A204.1 (cell line): ENCODE measurements around the gene ALKBH3.

Experiments used
- FAIRE-seq: peaks from 2 replicates; lab custom pipeline; 2012; peaks lifted over from hg19 to GRCh38; lab: Jason Lieb, UNC

The ALKBH3 gene

DNA sequence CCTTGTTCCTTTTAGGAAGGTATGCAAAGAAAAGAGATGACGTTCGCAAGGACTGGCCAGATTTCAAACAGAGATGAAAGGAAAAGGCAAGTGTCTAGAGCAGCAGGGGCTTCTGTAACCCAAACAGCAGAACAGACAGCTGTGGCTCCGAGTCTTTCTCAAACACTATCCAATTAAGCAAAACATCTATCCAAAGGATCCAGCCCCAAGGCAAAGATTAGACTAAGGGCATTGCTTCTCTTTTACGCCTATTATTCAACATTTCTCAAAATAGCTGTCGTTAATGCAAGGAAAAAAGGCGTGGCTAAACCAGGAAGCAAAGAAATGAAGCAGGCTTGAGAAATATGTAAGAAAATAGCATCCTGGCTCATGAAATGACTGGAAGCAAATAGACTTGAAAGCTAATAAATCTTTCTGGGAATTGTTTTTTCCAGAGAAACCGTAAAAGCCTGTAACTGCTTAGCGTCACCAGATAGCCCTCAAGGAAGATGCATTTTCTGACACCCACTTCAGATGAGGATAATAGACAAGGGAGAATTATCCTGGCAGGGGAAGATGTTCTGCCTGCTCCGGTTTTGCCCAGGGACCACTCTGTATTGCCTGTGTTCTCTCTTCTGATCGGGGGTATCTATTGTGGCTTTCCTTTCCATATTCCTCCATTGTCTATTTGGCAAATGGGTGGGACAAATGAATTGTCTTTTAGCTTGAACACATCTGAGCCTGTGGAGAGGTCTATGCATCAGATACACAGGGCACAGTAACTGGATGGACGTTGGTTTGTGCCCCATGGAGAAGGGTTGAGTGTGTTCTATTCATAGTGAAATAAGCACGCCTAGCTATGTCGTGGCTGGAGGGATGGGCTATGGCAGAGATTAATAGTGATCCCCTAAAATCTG is 82.0 kb downstream of the ALKBH3 start:
- no peak for FAIRE-seq

DNA sequence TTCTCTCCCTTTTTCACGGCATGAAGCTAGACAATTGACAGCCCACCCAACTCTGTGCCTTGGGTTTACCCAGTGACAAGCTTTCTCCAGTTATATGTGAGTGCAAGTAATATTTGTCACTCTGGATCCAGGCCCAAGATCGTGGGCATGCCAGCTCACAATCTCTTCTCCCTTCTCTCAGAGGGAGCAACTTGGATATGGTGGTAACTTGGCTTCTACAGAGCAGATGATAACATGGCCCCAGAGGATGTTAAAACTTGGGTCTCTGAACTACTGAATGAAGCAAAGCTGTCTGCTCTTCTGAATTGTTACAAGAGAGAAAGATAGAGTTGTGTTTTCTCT is 82.6 kb downstream of the ALKBH3 start:
- FAIRE-seq = no peak

DNA sequence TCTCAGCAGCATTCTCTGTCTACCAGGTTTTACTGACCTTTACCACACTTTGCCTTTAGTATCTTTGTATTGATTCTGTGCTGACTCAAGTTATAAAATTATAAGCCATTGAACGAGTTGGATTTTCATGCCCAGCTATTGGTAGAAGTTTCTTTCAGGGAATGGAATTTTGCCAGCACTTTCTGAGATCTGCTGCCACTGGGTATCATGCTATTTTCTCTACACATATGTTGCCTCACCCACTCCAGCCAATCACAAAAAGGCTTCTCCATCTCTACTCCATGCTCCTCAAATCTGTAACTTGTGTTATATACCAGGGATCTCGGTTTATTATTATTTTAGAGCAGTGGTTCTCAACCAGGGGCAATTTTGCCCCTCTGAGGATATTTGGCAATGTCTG is 87.0 kb downstream of the ALKBH3 start:
- no peak for FAIRE-seq

DNA sequence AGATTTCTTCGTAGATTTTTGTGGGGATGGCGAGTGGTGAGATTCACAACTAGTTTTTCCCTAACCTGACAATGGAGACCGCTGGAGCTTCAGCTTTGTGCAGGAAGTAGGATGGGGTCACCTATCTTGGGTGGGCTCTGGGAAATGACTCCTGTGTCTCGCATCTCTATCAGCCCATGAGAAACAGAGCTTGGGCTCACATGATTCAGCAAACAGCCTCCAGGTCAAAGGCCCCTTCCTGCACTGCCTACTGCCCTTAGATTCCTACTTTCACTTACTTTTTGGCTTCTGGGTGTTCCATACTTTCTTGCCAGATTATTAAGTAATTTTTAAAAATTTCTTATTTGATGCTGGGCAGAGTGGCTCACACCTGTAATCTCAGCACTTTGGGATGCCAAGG is 88.1 kb downstream of the ALKBH3 start:
- no peak for FAIRE-seq

DNA sequence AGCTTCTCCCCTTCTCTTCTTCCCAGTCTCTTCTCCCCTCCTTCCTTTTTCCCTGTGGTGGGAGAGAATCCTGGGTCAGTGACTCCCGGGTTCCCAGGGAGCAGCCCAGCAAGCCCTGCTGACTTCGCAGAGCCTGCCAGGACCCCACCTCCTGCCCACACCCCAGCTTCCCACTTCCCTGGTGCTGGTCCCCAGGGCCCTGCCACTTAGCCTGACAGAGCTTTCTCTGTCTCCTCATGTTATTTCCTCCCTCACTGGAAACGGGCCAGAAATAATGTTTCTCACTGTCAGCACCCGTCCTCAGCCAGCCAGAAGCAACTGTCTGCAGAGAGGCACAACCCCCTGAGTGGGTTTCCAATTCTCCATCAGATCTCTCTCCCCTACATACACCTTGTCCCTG is 88.9 kb downstream of the ALKBH3 start:
- FAIRE-seq = no peak
